GM12878 (cell line): ENCODE results near the gene ABCA13. TPM values are rescaled to one million over a fixed set of nuclear protein-coding genes. Genes with fewer than 3 reads are reported as not detected.

Source experiments
- ATAC-seq: fragments of 200-7000 bp; cut with Tn5 transposase; 3 replicates; pipeline ENCODE4 v1.9.1; 2020; ENCODE audit warnings: mild to moderate bottlenecking, moderate library complexity
- BruUV-seq: library from RNA; stranded (reverse); fragments of 400-500 nt; replicated peaks from 2 replicates; lab custom pipeline; 2021; lab: Mats Ljungman, UMichigan
- CTCF ChIA-PET: fragments of 300-600 bp; sonication (Branson Sonifier 250); formaldehyde crosslinking; extraction: SDS; loops from one replicate; lab custom pipeline; 2021; ENCODE audit warnings: inconsistent platforms; lab: Yijun Ruan, JAX
- POLR2A ChIA-PET: fragments of 350-600 bp; formaldehyde crosslinking; extraction: SDS; loops from one replicate; lab custom pipeline; 2021; ENCODE audit warnings: inconsistent platforms; lab: Charles Lee
- RAD21 ChIA-PET: fragments of 300-600 bp; sonication (Branson Sonifier 250); formaldehyde crosslinking; loops from one replicate; lab custom pipeline; 2023; ENCODE audit warnings: antibody characterized with exemption; ENCODE audit not compliant: unreplicated experiment; lab: Charles Lee
- SMC1A ChIA-PET: fragments of 300-600 bp; sonication (Branson Sonifier 250); formaldehyde crosslinking; loops from one replicate; lab custom pipeline; 2023; ENCODE audit not compliant: unreplicated experiment, uncharacterized antibody; lab: Charles Lee
- DNase-seq: peaks from one replicate; pipeline ENCODE4 v3.0.0-alpha.2; 2011; ENCODE audit warnings: low read depth, low spot score
- FAIRE-seq: peaks from 3 replicates; lab custom pipeline; 2011; peaks lifted over from hg19 to GRCh38; lab: Jason Lieb, UNC
- H2AFZ ChIP-seq: 2 replicates; pipeline ENCODE4 v1.6.0; 2011; ENCODE audit warnings: low read depth, low read length, control low read depth; ENCODE audit not compliant: control insufficient read depth
- H3K27ac ChIP-seq: 2 replicates; pipeline ENCODE4 v1.5.1; 2011; ENCODE audit warnings: control low read depth; ENCODE audit not compliant: control insufficient read depth, insufficient read depth
- H3K27me3 ChIP-seq, 2 experiments: replicated peaks in 1 of 2; 2 replicates each; pipeline versions ENCODE4 v1.6.0 to v1.6.1; 2011; ENCODE audit warnings: low read length in 1 of 2; ENCODE audit not compliant: control insufficient read depth in 2 of 2, insufficient read depth in 2 of 2
- H3K36me3 ChIP-seq, 2 experiments: 2 replicates each; pipeline ENCODE4 v1.5.1; 2011; ENCODE audit warnings: low read length in 1 of 2; ENCODE audit not compliant: control insufficient read depth in 2 of 2, insufficient read depth in 2 of 2
- H3K4me1 ChIP-seq: 2 replicates; pipeline ENCODE4 v1.6.1; 2011; ENCODE audit warnings: mild to moderate bottlenecking, low read length, moderate library complexity, mixed read lengths; ENCODE audit not compliant: control insufficient read depth, insufficient read depth
- H3K4me2 ChIP-seq: 2 replicates; pipeline ENCODE4 v1.6.0; 2011; ENCODE audit warnings: control low read depth; ENCODE audit not compliant: control insufficient read depth, insufficient read depth
- H3K4me3 ChIP-seq: fragments of 200-600 bp; sonication (generic); 2 replicates; pipeline ENCODE4 v1.5.1; 2016
- H3K79me2 ChIP-seq: 2 replicates; pipeline ENCODE4 v1.6.0; 2011; ENCODE audit warnings: low read length; ENCODE audit not compliant: control insufficient read depth, insufficient read depth
- H3K9ac ChIP-seq: 2 replicates; pipeline ENCODE4 v1.8.0; 2011; ENCODE audit warnings: low read length, control low read depth, mixed read lengths; ENCODE audit not compliant: control insufficient read depth, insufficient read depth
- H3K9me3 ChIP-seq: replicated peaks from 3 replicates; pipeline ENCODE4 v1.5.1; 2011; ENCODE audit warnings: mild to moderate bottlenecking, low read length; ENCODE audit not compliant: control insufficient read depth, insufficient read depth
- H4K20me1 ChIP-seq: 2 replicates; pipeline ENCODE4 v1.6.0; 2011; ENCODE audit not compliant: control insufficient read depth, insufficient read depth
- CEBPZ ChIP-seq: fragments of 150-350 bp; IDR thresholded peaks from 2 replicates; pipeline ENCODE4 v1.6.1; 2016; ENCODE audit warnings: low read depth, low read length
- DPF2 ChIP-seq: fragments of 450-650 bp; IDR thresholded peaks from 2 replicates; pipeline ENCODE4 v1.6.1; 2017; ENCODE audit warnings: mild to moderate bottlenecking
- EED ChIP-seq: sonication (generic); IDR thresholded peaks from 2 replicates; pipeline ENCODE4 v1.6.1; 2016; ENCODE audit warnings: antibody characterized with exemption, low read depth
- IRF4 ChIP-seq: IDR thresholded peaks from 2 replicates; pipeline ENCODE4 v1.6.1; 2011; ENCODE audit warnings: low read depth, low read length
- LARP7 ChIP-seq: fragments of 450-650 bp; IDR thresholded peaks from 2 replicates; pipeline ENCODE4 v1.6.1; 2017; ENCODE audit warnings: mild to moderate bottlenecking
- MLLT1 ChIP-seq: fragments of 450-650 bp; IDR thresholded peaks from 2 replicates; pipeline ENCODE4 v1.6.1; 2016; ENCODE audit warnings: mild to moderate bottlenecking
- NFYA ChIP-seq: IDR thresholded peaks from 2 replicates; pipeline ENCODE4 v1.6.1; 2011; ENCODE audit warnings: low read depth, mild to moderate bottlenecking, low read length, improper control_type of control experiment, borderline replicate concordance
- NFYB ChIP-seq: IDR thresholded peaks from 2 replicates; pipeline ENCODE4 v1.6.1; 2011; ENCODE audit warnings: low read depth, mild to moderate bottlenecking, low read length, improper control_type of control experiment, moderate library complexity; ENCODE audit not compliant: insufficient read depth
- PAX5 ChIP-seq: IDR thresholded peaks from 2 replicates; pipeline ENCODE4 v1.6.1; 2011; ENCODE audit warnings: low read depth, low read length, borderline replicate concordance
- SIX5 ChIP-seq: IDR thresholded peaks from 2 replicates; pipeline ENCODE4 v1.6.1; 2011; ENCODE audit warnings: mild to moderate bottlenecking, low read depth, low read length, moderate library complexity; ENCODE audit not compliant: severe bottlenecking
- USF1 ChIP-seq: IDR thresholded peaks from 2 replicates; pipeline ENCODE4 v1.6.1; 2011; ENCODE audit warnings: borderline replicate concordance, low read depth, mild to moderate bottlenecking, moderate library complexity, mixed read lengths, low read length; ENCODE audit not compliant: insufficient read depth; ENCODE audit errors: extremely low read length
- ZNF217 ChIP-seq: fragments of 450-650 bp; IDR thresholded peaks from 2 replicates; pipeline ENCODE4 v1.6.1; 2017; ENCODE audit warnings: antibody characterized with exemption, mild to moderate bottlenecking
- WGBS: methylation state at CpG from one replicate; pipeline ENCODE4 v1.1.6; 2016; ENCODE audit warnings: low lambda C conversion rate; ENCODE audit not compliant: insufficient replicate concordance, insufficient coverage; ENCODE audit errors: missing lambda C conversion rate; 5-methylcytosine and 5-hydroxymethylcytosine counted together
- in situ Hi-C: fragments of 300-500 bp; cut with MboI; formaldehyde crosslinking; loops from 9 replicates; pipeline ENCODE4 v1.14.3; 2018; ENCODE audit warnings: mixed read lengths
- intact Hi-C: fragments of 100-400 bp; cut with micrococcal nuclease; formaldehyde crosslinking; loops from one replicate; pipeline ENCODE4 v1.14.2; 2022; ENCODE audit not compliant: unreplicated experiment
- polyA plus RNA-seq, 11 experiments: library from polyadenylated mRNA; depleted of rRNA in 4 of 11; unstranded in 6 of 11; stranded (reverse) in 5 of 11; fragments of >200 nt; fragmentation: Nextera tagmentation in 4 of 11; fragmentation: Illumina TruSeq in 1 of 11; extraction: Ambion mirVana in 4 of 11; extraction: Trizol in 1 of 11; gene quantifications; 1 replicate in 1 of 11; 2 replicates in 10 of 11; pipeline versions ENCODE4 v1.2.1 to v1.2.3, GENCODE V29; 2011 to 2016; ENCODE audit warnings: inconsistent platforms in 2 of 11, missing spikeins in 2 of 11, low read depth in 1 of 11
- total RNA-seq, 4 experiments: library from RNA; depleted of rRNA in 3 of 4; stranded (reverse); fragments of >200 nt in 3 of 4; fragmentation: Illumina TruSeq in 1 of 4; extraction: Trizol in 1 of 4; gene quantifications; 2 replicates each; pipeline versions ENCODE4 v1.2.1 to v1.2.3, GENCODE V29; 2013 to 2021
- TF ChIP-seq, protein P1 (sequence below): fragments of 150-350 bp; IDR thresholded peaks from 2 replicates; pipeline ENCODE4 v1.6.1; 2014; ENCODE audit warnings: mild to moderate bottlenecking, low read depth, low read length

Gene ABCA13
- total and polyA plus RNA-seq, 10 of the 15 experiments (the other 5 are each of a cell fraction or from before 2014, with no cell fraction given), result under 0.01 to 0.98 (median 0.04) TPM; not detected in 2

DNA sequence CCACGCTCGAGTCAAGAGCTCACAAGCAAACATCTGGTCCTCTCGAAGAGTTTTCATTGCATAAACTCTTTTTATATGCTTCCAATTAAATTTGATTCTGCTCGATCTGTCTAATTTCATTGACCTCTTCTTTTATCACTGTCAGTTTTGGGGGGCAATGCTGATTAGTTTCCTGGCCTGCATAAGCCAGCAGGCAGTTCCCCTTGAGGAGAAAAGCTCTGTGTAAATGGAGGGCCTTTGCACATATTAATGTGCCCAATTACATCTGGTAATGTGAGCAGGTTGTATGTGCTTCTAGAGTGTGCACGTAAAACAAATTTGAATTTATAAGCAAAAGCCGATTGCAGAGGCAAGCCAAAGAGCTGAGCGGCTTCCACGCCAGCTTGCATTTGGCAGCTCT, 210.3 kb downstream of the ABCA13 start (continued):
- TF ChIP-seq MLLT1, result no peak

GRCh38 chr7:48384180-48384752, 213.0 kb downstream of the ABCA13 start:
- DNase-seq, result no peak
- intact Hi-C loops (no loop called here), in situ Hi-C loops (no loop called here)
- POLR2A ChIA-PET, result no interaction called here
- Histone ChIP-seq H3K4me1 (no peaks in the 10 kb centered on the region), H3K27ac (no peak overlapping the region), H3K27me3 (no peaks in the 10 kb centered on the region), H3K4me3 (no peak overlapping the region), H3K9me3 (no peaks in the 10 kb centered on the region), H3K9ac (no peak overlapping the region), H3K36me3 (no peaks in the 10 kb centered on the region), H2AFZ (no peak overlapping the region), H4K20me1 (no peaks in the 10 kb centered on the region), H3K79me2 (no peaks in the 10 kb centered on the region), H3K4me2 (no peak overlapping the region)
- TF ChIP-seq IRF4, result no peak
- no peak for TF ChIP-seq SIX5
- TF ChIP-seq DPF2, result no peak
- no peak for TF ChIP-seq USF1
- TF ChIP-seq, protein P1, sequence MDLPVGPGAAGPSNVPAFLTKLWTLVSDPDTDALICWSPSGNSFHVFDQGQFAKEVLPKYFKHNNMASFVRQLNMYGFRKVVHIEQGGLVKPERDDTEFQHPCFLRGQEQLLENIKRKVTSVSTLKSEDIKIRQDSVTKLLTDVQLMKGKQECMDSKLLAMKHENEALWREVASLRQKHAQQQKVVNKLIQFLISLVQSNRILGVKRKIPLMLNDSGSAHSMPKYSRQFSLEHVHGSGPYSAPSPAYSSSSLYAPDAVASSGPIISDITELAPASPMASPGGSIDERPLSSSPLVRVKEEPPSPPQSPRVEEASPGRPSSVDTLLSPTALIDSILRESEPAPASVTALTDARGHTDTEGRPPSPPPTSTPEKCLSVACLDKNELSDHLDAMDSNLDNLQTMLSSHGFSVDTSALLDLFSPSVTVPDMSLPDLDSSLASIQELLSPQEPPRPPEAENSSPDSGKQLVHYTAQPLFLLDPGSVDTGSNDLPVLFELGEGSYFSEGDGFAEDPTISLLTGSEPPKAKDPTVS, result no peak
- TF ChIP-seq NFYA, result no peak
- no peak for TF ChIP-seq CEBPZ
- TF ChIP-seq NFYB, result no peak
- TF ChIP-seq ZNF217, result no peak
- no peak for TF ChIP-seq EED
- no peak for TF ChIP-seq PAX5
- no peak for TF ChIP-seq LARP7
- RAD21 ChIA-PET, result no interaction called here
- no peak for FAIRE-seq
- CTCF ChIA-PET, result interaction anchor here (0.6 kb wide), 1 partner anchor 85 kb away, joined by 3 read pairs; no protein-coding TSS in a partner anchor
- SMC1A ChIA-PET, result no interaction called here
- BruUV-seq, result no TSS peak
- WGBS, result 26% methylated on average over 6 of the region's 6 CpGs
- no peak for ATAC-seq
